Liver (tissue), 9 donors: Measurements from ENCODE around the gene UBE2N. TPM values are rescaled to one million over a fixed set of nuclear protein-coding genes. Genes with fewer than 3 reads are reported as not detected.
A peak's percentile ranks its signal among the peaks of the same experiment; 100 is the strongest.

Source experiments
- DNase-seq: peaks from one replicate; pipeline ENCODE4 v3.0.0-alpha.2; 2017; ENCODE audit warnings: low spot score
- H3K27ac ChIP-seq, 2 donors: one replicate each; pipeline ENCODE4 v1.7.0; 2013; ENCODE audit warnings: inconsistent platforms in 2 of 2, low read length in 2 of 2, control low read depth in 1 of 2, low read depth in 1 of 2, mild to moderate bottlenecking in 1 of 2
- H3K27me3 ChIP-seq, 4 donors: one replicate each; pipeline versions ENCODE4 v1.6.1 to v1.7.0; 2013; ENCODE audit warnings: low read length in 3 of 4, inconsistent platforms in 1 of 4, mild to moderate bottlenecking in 1 of 4, moderate library complexity in 1 of 4; ENCODE audit not compliant: control insufficient read depth in 4 of 4, insufficient read depth in 4 of 4
- H3K36me3 ChIP-seq, 4 donors: one replicate each; pipeline versions ENCODE4 v1.6.1 to v1.7.0; 2013; ENCODE audit warnings: low read length in 3 of 4, mild to moderate bottlenecking in 3 of 4, low read depth in 1 of 4, moderate library complexity in 1 of 4; ENCODE audit not compliant: control insufficient read depth in 4 of 4, insufficient read depth in 3 of 4
- H3K4me1 ChIP-seq, 4 donors: one replicate each; pipeline versions ENCODE4 v1.6.1 to v1.7.0; 2013; ENCODE audit warnings: low read length in 3 of 4, mild to moderate bottlenecking in 3 of 4, moderate library complexity in 1 of 4; ENCODE audit not compliant: control insufficient read depth in 4 of 4, insufficient read depth in 4 of 4
- H3K4me3 ChIP-seq, 3 donors: one replicate each; pipeline versions ENCODE4 v1.6.1 to v1.7.0; 2013; ENCODE audit warnings: low read length in 3 of 3, control low read depth in 1 of 3, low read depth in 1 of 3, mild to moderate bottlenecking in 1 of 3
- H3K9ac ChIP-seq, 2 donors: one replicate each; pipeline ENCODE4 v1.7.0; 2013; ENCODE audit warnings: low read length in 2 of 2, mild to moderate bottlenecking in 2 of 2, moderate library complexity in 2 of 2, control low read depth in 1 of 2, low read depth in 1 of 2
- H3K9me3 ChIP-seq, 4 donors: one replicate each; pipeline versions ENCODE4 v1.6.1 to v1.7.0; 2013; ENCODE audit warnings: low read length in 3 of 4; ENCODE audit not compliant: control insufficient read depth in 4 of 4
- ATF3 ChIP-seq: IDR thresholded peaks from 2 replicates; pipeline ENCODE4 v1.6.1; 2016; ENCODE audit warnings: antibody characterized with exemption
- CTCF ChIP-seq: fragments of 150-350 bp; IDR thresholded peaks from 2 replicates; pipeline ENCODE4 v1.5.1; 2017; ENCODE audit warnings: improper control_type of control experiment, low read depth, low read length; ENCODE audit not compliant: missing input control
- EGR1 ChIP-seq, 2 donors: IDR thresholded peaks; 2 replicates each; pipeline ENCODE4 v1.6.1; 2016 to 2018; ENCODE audit warnings: antibody characterized with exemption in 2 of 2, low read depth in 2 of 2
- FOXA1 ChIP-seq: IDR thresholded peaks from 2 replicates; pipeline ENCODE4 v1.6.1; 2016; ENCODE audit warnings: antibody characterized with exemption
- FOXA2 ChIP-seq: IDR thresholded peaks from 2 replicates; pipeline ENCODE4 v1.6.1; 2016; ENCODE audit warnings: antibody characterized with exemption
- GABPA ChIP-seq, 2 donors: IDR thresholded peaks in 1 of 2; conservative IDR thresholded peaks in 1 of 2; 2 replicates each; pipeline ENCODE4 v1.6.1; 2016; ENCODE audit warnings: antibody characterized with exemption in 2 of 2, mild to moderate bottlenecking in 1 of 2, moderate library complexity in 1 of 2
- HNF4A ChIP-seq, 2 donors: conservative IDR thresholded peaks; 2 replicates each; pipeline ENCODE4 v1.6.1; 2016; ENCODE audit warnings: antibody characterized with exemption in 2 of 2, mild to moderate bottlenecking in 2 of 2
- HNF4G ChIP-seq: IDR thresholded peaks from 2 replicates; pipeline ENCODE4 v1.6.1; 2016; ENCODE audit warnings: antibody characterized with exemption
- JUND ChIP-seq, 2 donors: IDR thresholded peaks; 2 replicates each; pipeline ENCODE4 v1.6.1; 2016; ENCODE audit warnings: antibody characterized with exemption in 2 of 2
- MAX ChIP-seq: IDR thresholded peaks from 2 replicates; pipeline ENCODE4 v1.6.1; 2016; ENCODE audit warnings: antibody characterized with exemption
- NR2F2 ChIP-seq: IDR thresholded peaks from 2 replicates; pipeline ENCODE4 v1.6.1; 2016; ENCODE audit warnings: antibody characterized with exemption
- RAD21 ChIP-seq, 2 donors: IDR thresholded peaks; 2 replicates each; pipeline ENCODE4 v1.6.1; 2016; ENCODE audit warnings: antibody characterized with exemption in 2 of 2, mild to moderate bottlenecking in 2 of 2
- REST ChIP-seq: IDR thresholded peaks from 2 replicates; pipeline ENCODE4 v1.6.1; 2016; ENCODE audit warnings: antibody characterized with exemption, mild to moderate bottlenecking
- RXRA ChIP-seq, 2 donors: IDR thresholded peaks; 2 replicates each; pipeline ENCODE4 v1.6.1; 2017 to 2018; ENCODE audit warnings: antibody characterized with exemption in 2 of 2, mild to moderate bottlenecking in 1 of 2
- SP1 ChIP-seq: IDR thresholded peaks from 2 replicates; pipeline ENCODE4 v1.6.1; 2018; ENCODE audit warnings: antibody characterized with exemption, mild to moderate bottlenecking
- TAF1 ChIP-seq: conservative IDR thresholded peaks from 2 replicates; pipeline ENCODE4 v1.6.1; 2016; ENCODE audit warnings: antibody characterized with exemption, mild to moderate bottlenecking
- YY1 ChIP-seq: IDR thresholded peaks from 2 replicates; pipeline ENCODE4 v1.6.1; 2016; ENCODE audit warnings: antibody characterized with exemption, mild to moderate bottlenecking
- ZBTB33 ChIP-seq: IDR thresholded peaks from 2 replicates; pipeline ENCODE4 v1.6.1; 2016; ENCODE audit warnings: antibody characterized with exemption
- WGBS: extraction: QIAGEN DNeasy Blood & Tissue Kit; methylation state at CpG from one replicate; pipeline ENCODE4 v1.1.7; 2013; 5-methylcytosine and 5-hydroxymethylcytosine counted together
- polyA plus RNA-seq, 2 donors: library from polyadenylated mRNA; stranded (reverse) in 1 of 2; unstranded in 1 of 2; fragments of 200-250 nt in 1 of 2; fragments of >200 nt in 1 of 2; fragmentation: Nextera tagmentation in 1 of 2; extraction: Ambion mirVana in 1 of 2; gene quantifications; one replicate each; pipeline versions ENCODE4 v1.2.1 to v1.2.3, GENCODE V29; 2013 to 2015
- total RNA-seq, 2 donors: library from RNA; depleted of rRNA; stranded (reverse); fragments of >200 nt; gene quantifications; one replicate each; pipeline ENCODE4 v1.2.3, GENCODE V29; 2014
- donor health status: healthy.
- donor health status: healthy.
- donor health status: healthy.
- donor health status: healthy.
- donor health status: healthy.

Gene UBE2N
- total and polyA plus RNA-seq, 4 donors: 13.9 to 63.7 (median 32.6) TPM

GRCh38 chr12:93379326-93379980 lies 62.3 kb downstream of the UBE2N start:
- TF ChIP-seq ATF3 (no peak), FOXA2 (no peak), REST (no peak), MAX (no peak), EGR1 (IDR thresholded peaks at IDR 0.05; ENCODE audit: low read depth in 2 of 2) (no peak), FOXA1 (no peak), SP1 (no peak), RAD21 (IDR thresholded peaks at IDR 0.05) (no peak), HNF4A (conservative IDR thresholded peaks at IDR 0.05) (no peak), HNF4G (no peak), TAF1 (no peak), RXRA (IDR thresholded peaks at IDR 0.05) (no peak), GABPA (IDR thresholded peaks at IDR 0.05 in 1 of 2, conservative IDR thresholded peaks at IDR 0.05 in 1 of 2) (no peak), NR2F2 (no peak), CTCF (no peak), YY1 (no peak), ZBTB33 (no peak), JUND (IDR thresholded peaks at IDR 0.05) (no peak)
- Histone ChIP-seq H3K4me3 (peak overlapping the region; percentile 78 to 97 (median 85)), H3K9ac (peak overlapping the region; percentile 95 to 99), H3K4me1 (peaks cover 2 to 36% (median 28%) of the 10 kb centered on the region in 4 donors), H3K27me3 (no peaks in the 10 kb centered on the region), H3K9me3 (no peaks in the 10 kb centered on the region), H3K36me3 (no peaks in the 10 kb centered on the region), H3K27ac (peak overlapping the region; percentile 90 to 98)
- 6% methylated on average over 8 of the region's 8 CpGs for WGBS
- no peak for DNase-seq
